ENCODE results near the gene TEX10. TPM values are rescaled to one million over a fixed set of nuclear protein-coding genes. Genes with fewer than 3 reads are reported as not detected.

TEX10 gene
- total RNA-seq, 4 donors from 2014 or later: 10.0 to 19.0 (median 13.7) TPM

DNA sequence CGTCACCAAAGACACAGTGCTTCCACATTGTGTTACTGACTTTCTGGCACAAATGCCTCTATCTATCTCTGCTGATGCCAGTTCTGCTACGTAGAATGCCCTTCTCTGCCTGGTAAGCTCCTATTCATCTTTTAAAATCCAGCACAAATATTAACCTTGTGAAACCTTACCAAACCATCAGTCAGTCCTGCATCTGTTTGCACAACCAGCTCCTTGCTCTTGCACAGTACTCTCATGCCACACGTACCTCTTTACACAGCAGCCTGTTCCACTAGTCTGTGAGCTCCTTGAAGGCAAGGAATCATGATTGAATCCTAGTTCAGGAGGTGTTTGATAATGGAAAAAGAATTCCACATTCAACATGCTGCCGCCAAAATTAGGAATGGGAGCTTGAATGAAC is 56.3 kb downstream of the TEX10 start:
- Histone ChIP-seq H3K27ac (no peak overlapping the region), H3K9me3 (no peaks in the 10 kb centered on the region), H3K4me1 (peaks cover 0 to 6% (median 0%) of the 10 kb centered on the region in 3 donors), H3K36me3 (peaks cover 5 to 100% of the 10 kb centered on the region in 2 donors), H3K4me3 (no peak overlapping the region), H3K27me3 (no peaks in the 10 kb centered on the region)
- no peak for ATAC-seq
- TF ChIP-seq EP300 (IDR thresholded peaks at IDR 0.05) (no peak), POLR2A (IDR thresholded peaks at IDR 0.05) (no peak), POLR2AphosphoS5 (IDR thresholded peaks at IDR 0.05) (no peak)
- TF ChIP-seq, protein P1, sequence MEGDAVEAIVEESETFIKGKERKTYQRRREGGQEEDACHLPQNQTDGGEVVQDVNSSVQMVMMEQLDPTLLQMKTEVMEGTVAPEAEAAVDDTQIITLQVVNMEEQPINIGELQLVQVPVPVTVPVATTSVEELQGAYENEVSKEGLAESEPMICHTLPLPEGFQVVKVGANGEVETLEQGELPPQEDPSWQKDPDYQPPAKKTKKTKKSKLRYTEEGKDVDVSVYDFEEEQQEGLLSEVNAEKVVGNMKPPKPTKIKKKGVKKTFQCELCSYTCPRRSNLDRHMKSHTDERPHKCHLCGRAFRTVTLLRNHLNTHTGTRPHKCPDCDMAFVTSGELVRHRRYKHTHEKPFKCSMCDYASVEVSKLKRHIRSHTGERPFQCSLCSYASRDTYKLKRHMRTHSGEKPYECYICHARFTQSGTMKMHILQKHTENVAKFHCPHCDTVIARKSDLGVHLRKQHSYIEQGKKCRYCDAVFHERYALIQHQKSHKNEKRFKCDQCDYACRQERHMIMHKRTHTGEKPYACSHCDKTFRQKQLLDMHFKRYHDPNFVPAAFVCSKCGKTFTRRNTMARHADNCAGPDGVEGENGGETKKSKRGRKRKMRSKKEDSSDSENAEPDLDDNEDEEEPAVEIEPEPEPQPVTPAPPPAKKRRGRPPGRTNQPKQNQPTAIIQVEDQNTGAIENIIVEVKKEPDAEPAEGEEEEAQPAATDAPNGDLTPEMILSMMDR (IDR thresholded peaks at IDR 0.05): no peak
- 93 to 96% methylated on average over 4 of the region's 4 CpGs for WGBS, 2 donors (ENCODE audit: low coverage in 1 of 2)

DNA sequence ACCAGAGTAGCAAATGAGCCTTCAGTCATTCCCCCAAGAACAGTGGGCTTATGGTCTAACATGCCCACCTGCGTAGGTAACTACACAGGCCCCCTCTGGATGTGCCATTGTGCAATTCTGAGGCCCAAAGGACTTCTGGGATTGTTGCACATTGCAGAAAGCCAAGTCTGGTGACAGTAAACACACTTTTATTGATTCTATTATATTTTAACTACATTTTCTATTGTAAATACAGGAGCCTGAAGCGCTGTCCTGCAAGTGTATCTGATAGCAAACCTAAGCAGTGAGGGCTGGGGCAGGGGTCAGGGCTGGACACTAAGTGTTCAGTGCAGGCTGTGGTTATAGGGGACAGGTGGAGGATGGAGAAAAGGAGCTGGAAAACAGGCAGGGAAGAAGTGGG is 57.5 kb downstream of the TEX10 start:
- no peaks in the 10 kb centered on the region for H3K9me3 ChIP-seq
- H3K27ac ChIP-seq: no peak overlapping the region
- no peak for ATAC-seq
- TF ChIP-seq EP300 (IDR thresholded peaks at IDR 0.05): no peak
- no peak for TF ChIP-seq POLR2A (IDR thresholded peaks at IDR 0.05)
- TF ChIP-seq POLR2AphosphoS5 (IDR thresholded peaks at IDR 0.05): no peak
- TF ChIP-seq, protein P1 (IDR thresholded peaks at IDR 0.05): no peak
- peaks cover 0 to 100% of the 10 kb centered on the region in 2 donors for H3K36me3 ChIP-seq
- H3K27me3 ChIP-seq: no peaks in the 10 kb centered on the region
- peaks cover 0 to 6% (median 0%) of the 10 kb centered on the region in 3 donors for H3K4me1 ChIP-seq
- WGBS, 2 donors (ENCODE audit: low coverage in 1 of 2): 100% methylated on average over 1 of the region's 2 CpGs; no CpG with 5 or more reads in 1 of the 2 donors
- H3K4me3 ChIP-seq: no peak overlapping the region

DNA sequence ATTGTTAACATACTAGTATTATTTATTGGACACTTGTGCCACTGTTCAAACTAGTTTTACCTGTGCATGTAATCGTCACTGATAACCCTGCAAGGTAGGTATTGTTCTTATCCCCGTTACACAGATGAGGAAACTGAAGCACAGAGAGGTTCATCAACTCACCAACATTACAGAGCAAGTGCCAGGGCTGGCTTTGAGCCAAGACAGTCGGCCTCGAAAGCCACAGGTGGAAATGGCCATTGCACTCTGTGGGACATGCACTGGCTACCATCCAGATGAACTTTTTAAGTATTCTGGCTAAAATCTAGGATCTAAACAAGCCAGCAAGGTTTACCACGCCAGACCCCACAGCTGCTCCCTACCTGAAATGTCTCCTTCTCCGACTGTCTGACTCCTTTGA is 57.9 kb downstream of the TEX10 start:
- WGBS, 2 donors (ENCODE audit: low coverage in 1 of 2): 77 to 83% methylated on average over 2 to 5 of the region's 6 CpGs
- peaks cover 0 to 6% (median 0%) of the 10 kb centered on the region in 3 donors for H3K4me1 ChIP-seq
- ATAC-seq: no peak
- TF ChIP-seq POLR2AphosphoS5 (IDR thresholded peaks at IDR 0.05): no peak
- no peak for TF ChIP-seq EP300 (IDR thresholded peaks at IDR 0.05)
- TF ChIP-seq, protein P1 (IDR thresholded peaks at IDR 0.05): no peak
- no peaks in the 10 kb centered on the region for H3K27me3 ChIP-seq
- no peaks in the 10 kb centered on the region for H3K9me3 ChIP-seq
- H3K36me3 ChIP-seq: peaks cover 0 to 100% of the 10 kb centered on the region in 2 donors
- H3K4me3 ChIP-seq: no peak overlapping the region
- H3K27ac ChIP-seq: no peak overlapping the region

- no peaks in the 10 kb centered on the region for H3K27me3 ChIP-seq
- TF ChIP-seq POLR2A (IDR thresholded peaks at IDR 0.05) (no peak), EP300 (IDR thresholded peaks at IDR 0.05) (no peak), POLR2AphosphoS5 (IDR thresholded peaks at IDR 0.05) (no peak)
- TF ChIP-seq, protein P1 (IDR thresholded peaks at IDR 0.05): no peak
- H3K4me3 ChIP-seq: no peak overlapping the region
- no peak for ATAC-seq
- H3K9me3 ChIP-seq: no peaks in the 10 kb centered on the region
- H3K36me3 ChIP-seq: peaks cover 4 to 100% of the 10 kb centered on the region in 2 donors
- no peak overlapping the region for H3K27ac ChIP-seq
- 33 to 75% methylated on average over 1 to 3 of the region's 3 CpGs for WGBS, 2 donors (ENCODE audit: low coverage in 1 of 2)
- peaks cover 0 to 6% (median 0%) of the 10 kb centered on the region in 3 donors for H3K4me1 ChIP-seq
These were observed 58.4 kb downstream of the TEX10 start for GRCh38 chr9:100294341-100294740.

DNA sequence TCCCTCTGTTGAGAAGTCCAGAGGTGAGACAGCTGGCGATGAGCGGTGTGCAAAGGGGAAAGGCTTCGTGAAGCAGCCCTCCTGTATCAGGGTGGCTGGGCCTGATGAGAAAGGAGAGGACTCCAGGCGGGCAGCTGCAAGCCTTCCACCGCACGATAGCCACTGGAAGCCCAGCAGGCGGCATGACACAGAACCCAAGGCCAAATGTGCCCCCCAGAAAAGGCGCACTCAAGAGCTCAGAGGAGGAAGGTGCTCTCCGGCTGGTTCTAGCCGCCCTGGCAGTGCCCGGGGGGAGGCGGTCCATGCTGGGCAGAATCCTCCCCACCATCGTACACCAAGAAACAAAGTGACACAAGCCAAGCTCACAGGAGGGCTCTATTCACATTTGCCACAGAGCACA is 60.3 kb downstream of the TEX10 start:
- Histone ChIP-seq H3K4me3 (no peak overlapping the region), H3K36me3 (peaks cover 4 to 100% of the 10 kb centered on the region in 2 donors), H3K4me1 (no peaks in the 10 kb centered on the region), H3K27ac (no peak overlapping the region), H3K9me3 (peaks cover 0 to 9% (median 0%) of the 10 kb centered on the region in 3 donors), H3K27me3 (no peaks in the 10 kb centered on the region)
- no peak for TF ChIP-seq POLR2A (IDR thresholded peaks at IDR 0.05)
- no peak for TF ChIP-seq POLR2AphosphoS5 (IDR thresholded peaks at IDR 0.05)
- TF ChIP-seq, protein P1 (IDR thresholded peaks at IDR 0.05): no peak
- no peak for TF ChIP-seq EP300 (IDR thresholded peaks at IDR 0.05)
- WGBS, 2 donors (ENCODE audit: low coverage in 1 of 2): 89% methylated on average over 3 of the region's 13 CpGs; no CpG with 5 or more reads in 1 of the 2 donors
- no peak for ATAC-seq
